GM10248 (cell line): ENCODE results near the gene HSPA12A.

ENCODE experiments used
- CTCF ChIA-PET: fragments of 300-600 bp; sonication (Branson Sonifier 250); formaldehyde crosslinking; extraction: SDS; loops from one replicate; lab custom pipeline; 2021; ENCODE audit warnings: antibody characterized with exemption; lab: Yijun Ruan, JAX
- POLR2A ChIA-PET: fragments of 350-650 bp; sonication (Branson Sonifier 250); formaldehyde crosslinking; extraction: SDS; loops from one replicate; lab custom pipeline; 2020; ENCODE audit warnings: antibody characterized with exemption; lab: Yijun Ruan, JAX
- DNase-seq: peaks from one replicate; pipeline ENCODE4 v3.0.0; 2012; ENCODE audit errors: extremely low spot score
- TF ChIP-seq, protein P1 (sequence below): IDR thresholded peaks from 2 replicates; pipeline ENCODE4 v1.5.1; 2012; ENCODE audit warnings: mild to moderate bottlenecking, low read depth; ENCODE audit errors: extremely low read depth, missing control alignments, control extremely low read depth

The HSPA12A gene

DNA sequence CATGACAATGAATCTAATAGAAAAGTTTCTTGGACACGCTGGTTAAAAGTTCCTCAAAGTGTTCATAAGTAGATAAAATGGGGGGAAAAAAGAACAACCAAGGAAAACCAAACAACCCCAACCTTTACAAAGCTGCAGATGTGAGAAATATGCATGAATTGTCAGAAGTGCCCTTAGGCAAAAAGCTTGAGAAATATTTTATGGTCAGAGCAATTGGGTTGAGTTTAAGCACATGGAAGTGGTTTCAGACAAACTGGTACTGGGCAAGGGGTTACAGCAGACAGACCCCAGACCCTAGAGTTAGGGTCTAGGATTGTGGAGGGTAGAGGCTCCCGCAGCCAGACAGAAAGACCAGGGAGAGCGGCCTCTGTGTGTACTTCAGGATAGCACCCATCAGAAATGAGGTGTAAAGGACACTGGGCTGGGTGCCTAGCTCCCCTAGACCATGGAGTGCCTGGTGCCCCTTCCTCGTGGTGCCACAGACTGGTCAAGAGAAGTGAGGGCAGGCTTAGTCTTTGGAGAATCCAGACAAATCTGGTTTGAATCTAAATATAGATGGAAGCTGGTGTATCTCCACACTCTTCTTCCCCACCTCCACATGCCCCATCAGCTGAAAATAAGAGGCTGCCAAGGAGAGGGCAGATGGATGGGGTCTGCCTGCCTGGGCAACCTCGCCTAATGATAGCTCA, 84.4 kb downstream of the HSPA12A start:
- ChIA-PET CTCF (no interaction called here), POLR2A (no interaction called here)
- DNase-seq: no peak
- TF ChIP-seq, protein P1, sequence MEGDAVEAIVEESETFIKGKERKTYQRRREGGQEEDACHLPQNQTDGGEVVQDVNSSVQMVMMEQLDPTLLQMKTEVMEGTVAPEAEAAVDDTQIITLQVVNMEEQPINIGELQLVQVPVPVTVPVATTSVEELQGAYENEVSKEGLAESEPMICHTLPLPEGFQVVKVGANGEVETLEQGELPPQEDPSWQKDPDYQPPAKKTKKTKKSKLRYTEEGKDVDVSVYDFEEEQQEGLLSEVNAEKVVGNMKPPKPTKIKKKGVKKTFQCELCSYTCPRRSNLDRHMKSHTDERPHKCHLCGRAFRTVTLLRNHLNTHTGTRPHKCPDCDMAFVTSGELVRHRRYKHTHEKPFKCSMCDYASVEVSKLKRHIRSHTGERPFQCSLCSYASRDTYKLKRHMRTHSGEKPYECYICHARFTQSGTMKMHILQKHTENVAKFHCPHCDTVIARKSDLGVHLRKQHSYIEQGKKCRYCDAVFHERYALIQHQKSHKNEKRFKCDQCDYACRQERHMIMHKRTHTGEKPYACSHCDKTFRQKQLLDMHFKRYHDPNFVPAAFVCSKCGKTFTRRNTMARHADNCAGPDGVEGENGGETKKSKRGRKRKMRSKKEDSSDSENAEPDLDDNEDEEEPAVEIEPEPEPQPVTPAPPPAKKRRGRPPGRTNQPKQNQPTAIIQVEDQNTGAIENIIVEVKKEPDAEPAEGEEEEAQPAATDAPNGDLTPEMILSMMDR: no peak

- CTCF ChIA-PET: interaction anchor here (1.4 to 3.5 kb wide), 2 partner anchors 27 to 132 kb away, joined by 4 to 12 read pairs; no protein-coding TSS in a partner anchor
- DNase-seq: no peak
- TF ChIP-seq, protein P1: no peak
- POLR2A ChIA-PET: no interaction called here
These were observed 86.3 kb downstream of the HSPA12A start for GRCh38 chr10:116656044-116656443.

GRCh38 chr10:116655568-116655967, 86.8 kb downstream of the HSPA12A start:
- ChIA-PET CTCF (interaction anchor here (3.5 kb wide), 1 partner anchor 27 kb away, joined by 12 read pairs; no protein-coding TSS in a partner anchor), POLR2A (no interaction called here)
- TF ChIP-seq, protein P1: no peak
- DNase-seq: no peak

- TF ChIP-seq, protein P1: no peak
- ChIA-PET CTCF (interaction anchor here (1.3 to 3.5 kb wide), 3 partner anchors 10 to 28 kb away, joined by 3 to 12 read pairs (median 5); no protein-coding TSS in a partner anchor), POLR2A (no interaction called here)
These were observed 87.5 kb downstream of the HSPA12A start for GRCh38 chr10:116654816-116655215.

GRCh38 chr10:116653885-116654284, 88.5 kb downstream of the HSPA12A start:
- ChIA-PET POLR2A (no interaction called here), CTCF (interaction anchor here (1.3 to 3.5 kb wide), 4 partner anchors 9 to 29 kb away, joined by 3 to 12 read pairs (median 4); no protein-coding TSS in a partner anchor)
- TF ChIP-seq, protein P1: no peak
- no peak for DNase-seq

More at GRCh38 chr10:116654816-116655215, 87.5 kb downstream of the HSPA12A start:
- no peak for DNase-seq

DNA sequence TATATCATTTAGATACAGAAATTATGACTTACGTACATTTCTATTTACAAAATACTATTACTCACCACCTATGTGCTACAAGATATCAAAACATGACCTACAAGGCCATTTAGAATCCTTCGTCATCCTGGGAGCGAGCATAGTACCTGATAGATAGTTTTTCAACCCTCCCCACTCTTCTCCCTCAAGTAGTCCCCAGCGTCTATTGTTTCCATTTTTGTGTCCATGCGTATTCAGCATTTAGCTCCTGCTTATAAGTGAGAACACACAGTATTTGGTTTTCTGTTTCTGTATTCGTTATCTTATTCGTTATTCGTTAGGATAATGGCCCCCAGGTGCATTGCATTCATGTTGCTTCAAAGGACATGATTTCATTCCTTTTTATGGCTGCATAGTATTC, 93.5 kb downstream of the HSPA12A start:
- TF ChIP-seq, protein P1: no peak
- DNase-seq: no peak
- POLR2A ChIA-PET: no interaction called here
- CTCF ChIA-PET: no interaction called here
